SW480 (cell line): ENCODE measurements around the gene GJA3.
A peak's percentile ranks its signal among the peaks of the same experiment; 100 is the strongest.
"Not testable (repeated sequence)": the region's sequence is repeated elsewhere in the genome, so short reads cannot be mapped to it uniquely, and the experiment has no call there.

Experiments
- DNase-seq: peaks from one replicate; pipeline ENCODE4 v3.0.0-alpha.2; 2016; ENCODE audit warnings: low spot score

The GJA3 gene

DNA sequence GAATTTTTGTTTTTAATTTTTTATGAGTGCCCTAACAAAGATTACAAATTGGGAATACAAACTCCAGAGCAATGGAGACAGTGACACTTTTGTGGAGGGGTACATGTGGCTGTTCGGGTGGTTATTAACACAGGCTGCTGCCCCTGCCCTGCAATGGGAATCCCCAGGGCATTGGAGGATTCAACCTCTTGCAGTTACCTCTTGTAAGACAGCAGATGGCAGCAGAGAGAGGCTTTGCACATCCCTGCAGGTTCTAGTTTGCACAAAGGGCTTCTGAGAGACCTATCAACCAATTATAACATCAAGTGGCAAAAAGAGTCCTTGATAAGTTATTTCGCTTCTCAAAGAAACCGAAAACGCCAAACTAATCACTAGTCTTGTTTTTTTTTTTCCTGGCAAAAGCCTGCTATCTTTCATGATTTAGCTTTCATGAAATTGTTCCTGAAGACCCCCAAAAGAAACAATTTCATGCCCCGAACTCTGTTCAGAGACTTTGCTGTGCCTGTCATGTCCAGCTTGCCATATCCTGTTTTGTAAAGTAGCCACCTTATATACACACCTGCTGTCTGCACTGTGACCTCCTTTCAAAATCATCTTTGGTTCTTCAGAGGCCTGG is 21.5 kb upstream of the GJA3 start:
- peak; percentile 79 for DNase-seq

GRCh38 chr13:20181188-20181587 is 20.3 kb upstream of the GJA3 start:
- DNase-seq, result no peak

- DNase-seq, result no peak
Measured at GRCh38 chr13:20178156-20178555, 17.3 kb upstream of the GJA3 start.

DNA sequence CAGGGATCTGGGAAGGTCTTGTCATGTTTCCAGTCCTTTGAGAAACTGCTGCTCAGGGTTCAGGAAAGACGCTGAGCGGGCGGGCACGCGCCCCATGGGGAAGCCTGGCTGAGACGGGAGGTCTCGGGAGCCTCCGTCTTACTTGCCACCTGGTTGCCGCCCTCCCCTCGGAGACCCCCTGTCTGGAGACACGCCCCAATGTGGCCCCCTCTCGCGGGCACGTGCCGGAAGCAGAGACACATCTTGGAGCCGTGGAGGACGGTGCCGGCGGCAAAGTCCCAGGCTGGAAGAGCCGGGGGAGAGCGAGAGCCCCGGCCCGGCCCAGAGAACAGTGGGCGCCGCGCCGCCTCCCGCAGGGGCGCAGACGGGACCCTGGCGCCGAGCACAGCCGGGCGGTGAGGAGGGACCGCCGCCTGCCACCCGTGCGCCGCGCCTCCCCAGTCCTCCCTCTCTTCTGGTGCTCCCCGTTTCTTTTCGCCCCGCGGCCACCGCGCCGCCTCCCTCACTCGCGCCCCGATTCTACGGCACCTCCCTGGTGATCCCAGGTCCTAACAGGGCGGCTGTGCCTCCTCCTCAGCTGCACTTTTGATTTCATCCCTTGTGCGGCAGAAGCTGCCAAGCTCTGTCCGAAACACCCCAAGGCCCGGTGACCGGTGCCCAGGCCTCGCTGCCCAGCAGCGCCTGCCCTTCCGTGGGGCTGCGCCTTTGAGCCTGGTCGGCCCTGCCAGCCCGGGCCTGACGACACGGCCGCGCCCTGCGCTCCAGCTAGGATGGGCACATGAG is 16.4 kb upstream of the GJA3 start:
- no peak for DNase-seq

DNA sequence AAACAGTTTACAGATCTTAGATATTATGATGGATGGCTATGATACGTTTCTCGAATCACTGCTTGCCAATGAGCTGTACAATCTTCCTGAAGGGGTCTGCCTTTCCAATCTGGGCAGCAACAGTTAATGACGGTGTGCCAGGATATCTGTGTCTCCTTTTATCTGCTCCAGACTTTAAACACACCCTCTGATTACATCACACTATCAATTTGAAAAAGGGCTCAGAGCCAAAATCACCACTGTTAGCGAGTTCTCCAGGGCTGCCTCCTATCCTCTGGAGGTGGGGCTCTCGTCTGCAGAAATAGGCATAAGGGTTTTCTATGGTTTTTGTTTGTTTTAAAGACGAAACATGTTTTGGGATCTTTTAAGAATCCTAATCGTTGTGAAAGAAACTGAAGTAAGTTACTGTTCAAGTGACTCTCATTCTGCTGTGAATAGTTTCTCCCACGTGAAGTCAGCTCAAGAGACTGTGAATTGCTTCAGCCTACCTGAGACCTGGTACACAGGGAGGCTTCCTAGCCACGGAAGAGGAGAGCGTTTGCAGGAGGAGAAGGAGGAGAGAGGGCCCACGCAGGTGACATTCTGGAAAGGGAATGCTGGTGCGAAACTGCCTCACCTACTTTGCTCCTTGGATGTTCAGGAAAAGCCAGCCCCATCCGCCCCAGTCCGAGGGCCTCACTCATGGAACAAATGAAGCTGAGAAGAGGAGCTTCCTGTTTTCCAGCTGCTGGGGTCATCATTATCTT is 15.2 kb upstream of the GJA3 start:
- no peak for DNase-seq

GRCh38 chr13:20175406-20175794 is 14.5 kb upstream of the GJA3 start:
- DNase-seq, result no peak

- peak; percentile 98 for DNase-seq
Measured at GRCh38 chr13:20174656-20175405, 14.0 kb upstream of the GJA3 start.

- no peak for DNase-seq
Measured at GRCh38 chr13:20173116-20173746, 12.4 kb upstream of the GJA3 start.

- no peak for DNase-seq
Measured at GRCh38 chr13:20171364-20171763, 10.5 kb upstream of the GJA3 start.

GRCh38 chr13:20170921-20171320 is 10.1 kb upstream of the GJA3 start:
- no peak for DNase-seq

- peak; percentile 73 for DNase-seq
Measured at GRCh38 chr13:20168396-20168795, 7.5 kb upstream of the GJA3 start.

DNA sequence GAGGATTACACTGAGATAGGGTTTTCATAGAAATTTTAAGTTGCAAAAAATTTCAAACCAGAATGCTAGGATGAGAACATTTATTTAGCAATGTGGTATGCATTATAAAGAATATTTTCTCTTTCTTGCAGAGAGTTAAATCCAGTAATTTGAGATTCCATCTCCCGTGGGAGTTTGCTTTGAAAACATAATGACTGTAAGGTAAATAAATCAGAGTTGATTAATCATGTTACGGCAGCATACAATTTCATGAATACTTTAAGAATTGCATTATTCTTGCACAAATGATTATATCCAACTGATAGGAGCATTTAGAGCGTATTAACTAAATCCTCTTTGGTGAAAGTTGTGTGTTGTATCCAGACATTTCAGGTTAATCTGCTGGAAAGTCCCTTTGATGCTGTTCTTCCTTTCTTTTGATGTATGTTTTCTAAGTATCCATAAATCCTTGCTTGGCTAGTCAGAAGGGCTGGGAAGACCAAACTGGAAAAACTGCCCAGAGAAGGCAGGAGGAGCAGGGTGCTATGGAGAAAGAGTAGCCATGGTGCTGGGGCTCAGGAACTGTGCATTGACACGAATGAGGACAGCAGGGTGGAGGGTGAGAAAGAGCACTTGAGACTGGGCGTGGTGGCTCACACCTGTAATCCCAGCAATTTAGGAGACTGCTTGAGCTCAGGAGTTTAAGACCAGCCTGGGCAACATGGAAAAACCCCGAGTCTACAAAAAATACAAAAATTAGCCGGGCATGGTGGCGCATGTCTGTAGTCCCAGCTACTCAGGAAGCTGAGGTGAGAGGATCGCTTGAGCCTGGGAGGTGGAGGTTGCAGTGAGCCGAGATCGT is 4.8 kb upstream of the GJA3 start:
- peak; percentile 33 for DNase-seq

DNA sequence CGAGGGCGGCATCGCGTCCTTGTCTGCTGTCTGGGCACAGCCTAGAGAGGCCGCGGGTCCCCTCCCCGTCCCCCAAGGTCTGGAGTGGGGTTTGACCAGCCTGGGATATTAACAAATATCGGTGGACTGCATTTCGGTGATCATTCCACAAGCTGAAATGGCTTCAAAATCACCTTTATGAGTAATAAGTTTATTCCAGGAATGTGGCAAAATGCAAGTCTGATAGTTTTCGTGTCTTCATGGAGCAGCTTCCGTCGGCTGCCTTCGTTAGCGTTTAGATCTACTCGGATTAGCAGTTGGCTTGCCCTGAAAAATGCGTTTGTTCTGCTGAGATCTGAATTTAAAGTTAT is 1.1 kb upstream of the GJA3 start:
- no peak for DNase-seq

GRCh38 chr13:20161275-20161950 is 561 bp upstream of the GJA3 start:
- DNase-seq, result peak; percentile 67

DNA sequence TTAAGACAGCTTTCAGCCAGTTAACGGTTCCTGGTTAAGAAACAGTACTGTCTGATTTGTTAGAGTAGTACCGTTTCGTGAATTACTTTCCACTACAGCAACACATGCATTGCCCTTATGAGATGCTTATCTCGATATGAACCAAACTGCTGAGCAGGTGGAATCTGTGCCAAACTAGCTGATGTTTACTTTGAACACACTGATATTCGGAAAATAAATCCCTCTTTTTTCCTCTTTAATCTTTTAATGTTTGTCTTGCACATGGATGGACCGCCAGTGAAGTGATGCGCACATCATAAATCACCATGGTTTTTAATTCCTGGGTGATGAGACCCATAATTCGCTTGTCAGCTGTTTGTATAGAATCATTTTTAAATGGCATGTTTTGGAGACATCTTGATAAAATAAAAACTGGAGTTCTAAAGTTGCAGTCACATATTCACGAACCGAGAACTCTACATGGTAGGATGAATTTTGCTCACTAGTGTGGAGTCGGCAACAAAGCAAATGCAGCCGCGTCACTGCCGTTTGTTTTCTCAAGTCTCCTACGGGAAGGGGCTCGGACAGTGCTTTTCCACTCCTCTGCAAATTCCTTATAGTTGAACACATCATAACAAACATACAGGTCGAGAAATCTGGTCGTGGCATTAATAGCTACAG is 1.1 kb downstream of the GJA3 start:
- peak; percentile 43 for DNase-seq

GRCh38 chr13:20157151-20157796 is 3.6 kb downstream of the GJA3 start:
- no peak for DNase-seq

DNA sequence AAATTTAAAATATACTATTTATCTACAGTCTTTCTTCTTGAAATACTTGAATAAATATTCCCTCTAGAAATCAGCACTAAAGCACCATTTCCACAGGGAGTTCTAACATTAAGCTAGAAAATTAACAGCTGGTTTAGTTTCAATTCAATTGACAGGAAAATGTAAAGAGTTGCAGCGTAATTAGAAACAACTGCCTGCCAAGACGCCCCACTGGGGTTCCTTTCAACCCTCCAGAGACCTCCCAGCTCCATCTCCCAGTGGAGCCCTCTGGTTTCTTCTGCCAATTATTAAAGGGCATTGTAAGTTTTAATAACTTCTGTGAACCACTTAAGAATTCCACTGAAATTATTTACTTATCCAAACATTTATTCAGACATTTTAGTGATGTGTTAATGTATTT is 4.2 kb downstream of the GJA3 start:
- no peak for DNase-seq

DNA sequence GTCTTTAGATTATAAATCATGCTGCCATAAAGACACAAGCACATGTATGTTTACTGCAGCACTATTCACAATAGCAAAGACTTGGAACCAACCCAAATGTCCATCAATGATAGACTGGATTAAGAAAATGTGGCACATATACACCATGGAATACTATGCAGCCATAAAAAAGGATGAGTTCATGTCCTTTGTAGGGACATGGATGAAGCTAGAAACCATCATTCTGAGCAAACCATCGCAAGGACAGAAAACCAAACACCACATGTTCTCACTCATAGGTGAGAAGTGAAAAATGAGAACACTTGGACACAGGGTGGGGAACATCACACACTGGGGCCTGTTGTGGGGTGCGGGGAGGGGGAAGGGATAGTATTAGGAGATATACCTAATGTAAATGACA is 7.6 kb downstream of the GJA3 start:
- not testable (repeated sequence) for DNase-seq

GRCh38 chr13:20151612-20152011 is 9.2 kb downstream of the GJA3 start:
- DNase-seq, result no peak
